Mesothelial cell of epicardium (in vitro differentiated cells): Measurements from ENCODE around the gene PCDHB1. TPM values are rescaled to one million over a fixed set of nuclear protein-coding genes. Genes with fewer than 3 reads are reported as not detected.

ENCODE experiments used
- DNase-seq, 2 experiments: peaks; one replicate each; pipeline ENCODE4 v3.0.0; 2021; ENCODE audit warnings: low spot score in 2 of 2; ENCODE audit not compliant: unreplicated experiment in 2 of 2
- H3K27ac Mint-ChIP-seq: 2 replicates; pipeline ENCODE4 v1.8.0; 2021; ENCODE audit warnings: mixed read lengths
- H3K27me3 Mint-ChIP-seq: 2 replicates; pipeline ENCODE4 v1.8.0; 2021; ENCODE audit warnings: low read depth, mixed read lengths
- H3K36me3 Mint-ChIP-seq: 2 replicates; pipeline ENCODE4 v1.8.0; 2021; ENCODE audit warnings: mixed read lengths
- H3K4me1 Mint-ChIP-seq: 2 replicates; pipeline ENCODE4 v1.8.0; 2021; ENCODE audit warnings: mixed read lengths
- H3K4me3 Mint-ChIP-seq: 2 replicates; pipeline ENCODE4 v1.8.0; 2021; ENCODE audit warnings: mild to moderate bottlenecking, moderate library complexity, mixed read lengths
- H3K9me3 Mint-ChIP-seq: 2 replicates; pipeline ENCODE4 v1.8.0; 2021; ENCODE audit warnings: mixed read lengths
- CTCF ChIP-seq: fragments of 200-600 bp; sonication (generic); IDR thresholded peaks from one replicate; pipeline ENCODE4 v1.5.0; 2021; ENCODE audit warnings: antibody characterized with exemption; ENCODE audit not compliant: unreplicated experiment
- total RNA-seq: library from RNA; stranded (reverse); gene quantifications from 3 replicates; pipeline ENCODE4 v1.2.1, GENCODE V29; 2021

Gene PCDHB1
- total RNA-seq, 1 donor from 2014 or later = 0.16 TPM

DNA sequence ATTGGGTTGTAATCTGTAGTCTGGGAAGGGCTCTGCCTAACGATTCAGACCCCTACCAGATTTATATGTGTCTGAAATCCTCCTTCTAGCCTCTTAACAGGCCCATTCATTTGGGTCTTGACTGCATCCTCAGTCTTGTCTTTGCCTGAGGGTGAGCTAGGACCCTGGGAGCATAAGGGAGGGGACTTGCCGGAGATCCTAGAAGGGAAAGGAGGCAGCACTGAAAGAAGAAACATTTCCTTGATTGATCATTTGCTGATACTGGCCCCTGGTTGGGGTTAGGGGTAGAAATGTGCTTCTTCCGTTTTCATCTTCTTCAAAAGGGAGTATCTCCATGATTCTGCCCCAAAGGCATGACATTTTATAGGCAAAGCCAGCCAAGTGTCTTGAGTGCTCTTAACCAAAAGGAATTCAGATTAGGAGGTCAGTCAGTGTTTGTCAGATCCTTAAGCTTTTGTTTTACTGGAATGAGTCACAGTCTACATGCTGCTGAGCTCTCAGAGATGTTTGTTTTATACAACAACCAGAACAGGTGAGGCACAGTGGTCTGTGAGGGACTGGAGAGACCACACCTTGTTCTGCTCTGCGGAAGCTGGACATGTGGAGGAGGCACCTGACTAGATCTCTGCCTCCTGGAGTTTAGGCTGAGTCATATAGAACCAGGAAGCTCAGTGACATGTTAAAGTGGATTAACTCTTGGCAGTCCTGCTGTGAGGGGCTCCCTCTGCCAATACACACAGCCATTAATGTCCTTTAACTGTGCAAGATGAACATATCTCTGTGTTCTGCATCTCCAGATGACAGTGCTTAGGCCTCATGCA, 47.2 kb upstream of the PCDHB1 start:
- Mint-ChIP-seq H3K9me3 (no peaks in the 10 kb centered on the region), H3K4me1 (peaks cover 31% of the 10 kb centered on the region), H3K27ac (peak overlapping the region; percentile 94), H3K36me3 (peaks cover 19% of the 10 kb centered on the region), H3K4me3 (no peak overlapping the region), H3K27me3 (no peaks in the 10 kb centered on the region)
- no peak for DNase-seq
- TF ChIP-seq CTCF = no peak

GRCh38 chr5:141007791-141008190, 43.4 kb upstream of the PCDHB1 start:
- Mint-ChIP-seq H3K27me3 (no peaks in the 10 kb centered on the region), H3K4me1 (peaks cover 13% of the 10 kb centered on the region), H3K4me3 (no peak overlapping the region), H3K36me3 (peaks cover 33% of the 10 kb centered on the region), H3K27ac (no peak overlapping the region), H3K9me3 (no peaks in the 10 kb centered on the region)
- no peak for DNase-seq
- TF ChIP-seq CTCF = no peak

DNA sequence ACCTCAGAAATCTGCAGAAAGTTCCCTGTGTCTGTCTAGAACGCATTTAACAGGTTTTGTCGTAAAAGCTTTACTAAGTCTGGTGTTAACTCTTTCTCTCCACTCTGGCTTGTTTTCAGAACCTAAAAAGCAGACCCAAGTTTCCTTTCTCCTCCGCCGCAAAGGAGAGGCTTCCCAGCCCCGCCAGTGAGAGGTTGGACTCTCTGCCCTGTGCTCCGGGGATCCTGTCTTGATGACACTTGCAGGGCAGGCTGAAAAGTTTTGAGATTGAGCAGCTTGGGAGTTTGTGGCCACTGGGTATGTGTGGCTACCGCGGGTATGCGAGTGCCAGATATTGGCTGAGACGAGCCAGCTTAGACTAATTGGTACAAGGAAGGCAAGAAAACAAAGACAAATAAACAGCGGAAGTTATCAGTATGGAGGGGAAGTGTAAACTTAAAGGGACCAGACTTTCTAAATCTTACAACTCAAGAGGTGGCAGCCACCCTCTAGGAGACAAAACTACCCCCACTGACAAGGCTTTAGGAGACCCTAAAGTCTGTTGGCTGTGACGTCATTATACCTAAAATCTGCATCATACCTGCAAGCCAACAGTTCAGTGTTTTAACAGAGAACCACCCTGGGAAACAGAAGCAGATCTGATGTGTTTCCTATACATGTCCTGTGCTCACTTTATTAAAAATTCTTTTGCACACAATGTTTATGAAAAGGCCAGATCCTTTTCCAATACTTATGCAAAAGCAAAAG, 41.0 kb upstream of the PCDHB1 start:
- DNase-seq = no peak
- H3K4me1 Mint-ChIP-seq = no peaks in the 10 kb centered on the region

GRCh38 chr5:141017943-141018342, 33.2 kb upstream of the PCDHB1 start:
- Mint-ChIP-seq H3K4me1 (no peaks in the 10 kb centered on the region), H3K27ac (no peak overlapping the region), H3K27me3 (no peaks in the 10 kb centered on the region), H3K9me3 (no peaks in the 10 kb centered on the region), H3K36me3 (no peaks in the 10 kb centered on the region), H3K4me3 (no peak overlapping the region)
- no peak for TF ChIP-seq CTCF
- no peak for DNase-seq

More for the DNA sequence above, 41.0 kb upstream of the PCDHB1 start:
- H3K27ac Mint-ChIP-seq = peak overlapping the region; percentile 36
- H3K4me3 Mint-ChIP-seq = no peak overlapping the region
- no peaks in the 10 kb centered on the region for H3K27me3 Mint-ChIP-seq
- no peak for TF ChIP-seq CTCF
- H3K36me3 Mint-ChIP-seq = peaks cover 33% of the 10 kb centered on the region
- no peaks in the 10 kb centered on the region for H3K9me3 Mint-ChIP-seq

GRCh38 chr5:141022384-141022783, 28.8 kb upstream of the PCDHB1 start:
- Mint-ChIP-seq H3K36me3 (no peaks in the 10 kb centered on the region), H3K27ac (no peak overlapping the region), H3K4me3 (no peak overlapping the region), H3K4me1 (no peaks in the 10 kb centered on the region), H3K27me3 (no peaks in the 10 kb centered on the region), H3K9me3 (peaks cover 5% of the 10 kb centered on the region)
- TF ChIP-seq CTCF = no peak
- DNase-seq = no peak
